ENCODE measurements around the gene ZBTB7C. TPM values are rescaled to one million over a fixed set of nuclear protein-coding genes. Genes with fewer than 3 reads are reported as not detected.
A peak's percentile ranks its signal among the peaks of the same experiment; 100 is the strongest.

Gene ZBTB7C
- total RNA-seq, 6 donors from 2014 or later, result 6.1 to 18.1 (median 12.2) TPM

GRCh38 chr18:48219037-48219809 lies 190.0 kb downstream of the ZBTB7C start:
- no peak overlapping the region for H3K4me3 ChIP-seq
- H3K27me3 ChIP-seq, result no peaks in the 10 kb centered on the region
- peaks cover 0 to 7% (median 6%) of the 10 kb centered on the region in 4 donors for H3K4me1 ChIP-seq
- 83 to 89% methylated on average over 6 of the region's 6 CpGs for WGBS, 2 donors
- ATAC-seq (ENCODE audit: low FRiP score in 2 of 2) (no peak), DNase-seq (no peak)
- no peaks in the 10 kb centered on the region for H3K9me3 ChIP-seq
- no peaks in the 10 kb centered on the region for H3K36me3 ChIP-seq
- TF ChIP-seq POLR2AphosphoS5 (IDR thresholded peaks at IDR 0.05), result no peak
- TF ChIP-seq POLR2A (IDR thresholded peaks at IDR 0.05), result no peak
- TF ChIP-seq CTCF (IDR thresholded peaks at IDR 0.05), result no peak
- TF ChIP-seq EP300 (IDR thresholded peaks at IDR 0.05), result no peak
- no peak overlapping the region for H3K27ac ChIP-seq

- peaks cover 0 to 7% (median 6%) of the 10 kb centered on the region in 4 donors for H3K4me1 ChIP-seq
Measured at GRCh38 chr18:48218285-48219022, 190.7 kb downstream of the ZBTB7C start.

GRCh38 chr18:48217258-48218250 lies 191.6 kb downstream of the ZBTB7C start:
- Histone ChIP-seq H3K4me3 (no peak overlapping the region), H3K36me3 (no peaks in the 10 kb centered on the region), H3K9me3 (no peaks in the 10 kb centered on the region), H3K27me3 (no peaks in the 10 kb centered on the region), H3K4me1 (peaks cover 0 to 6% (median 4%) of the 10 kb centered on the region in 4 donors), H3K27ac (no peak overlapping the region)
- ATAC-seq (ENCODE audit: low FRiP score in 2 of 2) (no peak), DNase-seq (no peak)
- WGBS, 2 donors, result 89% methylated on average over 12 to 15 of the region's 15 CpGs
- TF ChIP-seq POLR2A (IDR thresholded peaks at IDR 0.05) (no peak), CTCF (IDR thresholded peaks at IDR 0.05) (no peak), EP300 (IDR thresholded peaks at IDR 0.05) (no peak), POLR2AphosphoS5 (IDR thresholded peaks at IDR 0.05) (no peak)

More at GRCh38 chr18:48218285-48219022, 190.7 kb downstream of the ZBTB7C start:
- no peak overlapping the region for H3K27ac ChIP-seq
- no peak overlapping the region for H3K4me3 ChIP-seq
- DNase-seq (no peak), ATAC-seq (ENCODE audit: low FRiP score in 2 of 2) (peak in 1 of 2 donors; percentile 25)
- no peaks in the 10 kb centered on the region for H3K9me3 ChIP-seq
- 92 to 94% methylated on average over 5 to 7 of the region's 7 CpGs for WGBS, 2 donors
- TF ChIP-seq CTCF (IDR thresholded peaks at IDR 0.05) (no peak), EP300 (IDR thresholded peaks at IDR 0.05) (no peak)
- H3K27me3 ChIP-seq, result no peaks in the 10 kb centered on the region
- H3K36me3 ChIP-seq, result no peaks in the 10 kb centered on the region

GRCh38 chr18:48216639-48217257 lies 192.4 kb downstream of the ZBTB7C start:
- ATAC-seq (ENCODE audit: low FRiP score in 2 of 2) (no peak), DNase-seq (no peak)
- WGBS, 2 donors, result 84 to 93% methylated on average over 9 of the region's 9 CpGs
- no peaks in the 10 kb centered on the region for H3K9me3 ChIP-seq
- H3K36me3 ChIP-seq, result no peaks in the 10 kb centered on the region
- no peak overlapping the region for H3K27ac ChIP-seq
- no peaks in the 10 kb centered on the region for H3K27me3 ChIP-seq
- H3K4me3 ChIP-seq, result no peak overlapping the region
- no peak for TF ChIP-seq EP300 (IDR thresholded peaks at IDR 0.05)
- no peak for TF ChIP-seq POLR2AphosphoS5 (IDR thresholded peaks at IDR 0.05)
- TF ChIP-seq POLR2A (IDR thresholded peaks at IDR 0.05), result no peak
- TF ChIP-seq CTCF (IDR thresholded peaks at IDR 0.05), result no peak
- H3K4me1 ChIP-seq, result no peaks in the 10 kb centered on the region
